H4 (cell line): Measurements from ENCODE around the gene CUL9. TPM values are rescaled to one million over a fixed set of nuclear protein-coding genes. Genes with fewer than 3 reads are reported as not detected.

ENCODE experiments used
- DNase-seq: peaks from one replicate; pipeline ENCODE4 v3.0.0-alpha.2; 2015; ENCODE audit warnings: low spot score
- total RNA-seq: library from RNA; depleted of rRNA; stranded (reverse); fragments of >200 nt; shearing (Covaris generic); gene quantifications from 2 replicates; pipeline ENCODE4 v1.2.3, GENCODE V29; 2014; rRNA removed

Gene CUL9
- total RNA-seq, 1 experiment from 2014 or later, result 18.5 TPM

- no peak for DNase-seq
Observed at GRCh38 chr6:43271103-43271815, 89.3 kb downstream of the CUL9 start.

GRCh38 chr6:43271944-43272343 is 89.9 kb downstream of the CUL9 start:
- DNase-seq, result no peak

- DNase-seq, result no peak
Observed at GRCh38 chr6:43273707-43274106, 91.7 kb downstream of the CUL9 start.

Other genes starting within 250 kb of the CUL9 start
- not detected in 2 replicates for gene GNMT, start 221.4 kb upstream of the CUL9 start, total RNA-seq
- 39.2 and 45.8 TPM in 2 replicates for gene PEX6, start 203.0 kb upstream of the CUL9 start, total RNA-seq
- gene PPP2R5D, start 197.6 kb upstream of the CUL9 start, total RNA-seq, result 61.1 and 70.8 TPM in 2 replicates
- gene MEA1, start 168.2 kb upstream of the CUL9 start, total RNA-seq, result 154 and 171 TPM in 2 replicates
- 77.4 and 95.0 TPM in 2 replicates for gene KLHDC3, start 167.9 kb upstream of the CUL9 start, total RNA-seq
- 204 and 205 TPM in 2 replicates for gene RRP36, start 160.6 kb upstream of the CUL9 start, total RNA-seq
- gene CUL7, start 128.3 kb upstream of the CUL9 start, total RNA-seq, result 12.8 and 13.2 TPM in 2 replicates
- 53.7 and 63.2 TPM in 2 replicates for gene MRPL2, start 122.8 kb upstream of the CUL9 start, total RNA-seq
- gene KLC4, start 122.6 kb upstream of the CUL9 start, total RNA-seq, result 11.6 and 21.7 TPM in 2 replicates
- gene PTK7, start 105.9 kb upstream of the CUL9 start, total RNA-seq, result 46.0 and 57.7 TPM in 2 replicates
- 11.0 and 12.8 TPM in 2 replicates for gene SRF, start 10.9 kb upstream of the CUL9 start, total RNA-seq
- gene DNPH1, start 47.3 kb downstream of the CUL9 start, total RNA-seq, result 110 and 147 TPM in 2 replicates
- not detected in 2 replicates for gene TTBK1, start 61.3 kb downstream of the CUL9 start, total RNA-seq
- not detected in 2 replicates for gene SLC22A7, start 116.1 kb downstream of the CUL9 start, total RNA-seq
- not detected in 2 replicates for gene CRIP3, start 126.6 kb downstream of the CUL9 start, total RNA-seq
- gene ZNF318, start 187.5 kb downstream of the CUL9 start, total RNA-seq, result 4.7 and 7.5 TPM in 2 replicates
- 6.9 and 11.7 TPM in 2 replicates for gene ABCC10, start 245.3 kb downstream of the CUL9 start, total RNA-seq